Umbilical cord (tissue), 2 donors: Measurements from ENCODE around the gene MGAT5B. TPM values are rescaled to one million over a fixed set of nuclear protein-coding genes. Genes with fewer than 3 reads are reported as not detected.

ENCODE experiments used
- DNase-seq: peaks from one replicate; pipeline ENCODE4 v3.0.0-alpha.2; 2015; ENCODE audit warnings: low spot score
- total RNA-seq: library from RNA; depleted of rRNA; stranded (reverse); fragments of >200 nt; gene quantifications from one replicate; pipeline ENCODE4 v1.2.3, GENCODE V29; 2014; ENCODE audit warnings: low replicate concordance; ENCODE audit not compliant: insufficient read depth

Gene MGAT5B
- total RNA-seq, 1 donor from 2014 or later = not detected

DNA sequence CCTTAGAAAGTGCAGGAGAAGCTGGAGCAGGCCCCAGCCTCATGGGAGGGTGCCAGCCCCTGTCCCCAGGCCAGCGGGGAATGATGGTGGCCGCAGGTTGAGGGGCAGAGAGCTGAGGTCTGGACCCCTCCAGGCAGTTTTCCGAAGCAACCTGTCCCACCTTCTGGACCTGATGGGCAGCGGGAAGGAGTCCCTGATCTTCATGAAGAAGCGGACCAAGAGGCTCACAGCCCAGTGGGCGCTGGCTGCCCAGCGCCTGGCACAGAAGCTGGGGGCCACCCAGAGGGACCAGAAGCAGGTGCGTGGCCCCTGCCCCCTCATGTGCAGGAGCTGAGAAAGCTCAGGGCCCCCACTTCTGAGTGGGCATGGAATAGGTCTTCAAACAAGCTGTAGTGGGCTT, 36.8 kb downstream of the MGAT5B start:
- no peak for DNase-seq

GRCh38 chr17:76905836-76906235, 37.6 kb downstream of the MGAT5B start:
- no peak for DNase-seq

DNA sequence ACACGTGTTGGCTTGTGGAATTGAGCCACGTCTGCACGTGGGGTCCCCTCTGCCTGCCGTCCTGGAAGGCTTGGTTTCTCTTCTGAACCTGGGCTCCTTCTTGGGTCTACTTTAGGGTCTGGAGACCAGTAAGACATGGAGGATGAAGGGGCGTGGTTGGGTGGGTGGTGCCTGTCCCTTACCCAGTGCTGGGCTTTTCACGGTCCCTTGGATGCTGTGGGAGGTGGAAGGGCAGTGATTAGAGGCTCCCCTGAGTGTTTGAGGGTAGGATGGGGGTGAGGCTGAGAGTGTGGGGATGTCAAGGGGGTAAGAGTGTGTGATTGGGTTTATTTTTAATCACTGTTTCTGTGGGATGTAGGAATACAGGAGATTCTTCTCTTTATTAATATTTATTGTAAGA, 38.3 kb downstream of the MGAT5B start:
- DNase-seq = no peak

- no peak for DNase-seq
These were observed 39.1 kb downstream of the MGAT5B start for GRCh38 chr17:76907352-76907751.

DNA sequence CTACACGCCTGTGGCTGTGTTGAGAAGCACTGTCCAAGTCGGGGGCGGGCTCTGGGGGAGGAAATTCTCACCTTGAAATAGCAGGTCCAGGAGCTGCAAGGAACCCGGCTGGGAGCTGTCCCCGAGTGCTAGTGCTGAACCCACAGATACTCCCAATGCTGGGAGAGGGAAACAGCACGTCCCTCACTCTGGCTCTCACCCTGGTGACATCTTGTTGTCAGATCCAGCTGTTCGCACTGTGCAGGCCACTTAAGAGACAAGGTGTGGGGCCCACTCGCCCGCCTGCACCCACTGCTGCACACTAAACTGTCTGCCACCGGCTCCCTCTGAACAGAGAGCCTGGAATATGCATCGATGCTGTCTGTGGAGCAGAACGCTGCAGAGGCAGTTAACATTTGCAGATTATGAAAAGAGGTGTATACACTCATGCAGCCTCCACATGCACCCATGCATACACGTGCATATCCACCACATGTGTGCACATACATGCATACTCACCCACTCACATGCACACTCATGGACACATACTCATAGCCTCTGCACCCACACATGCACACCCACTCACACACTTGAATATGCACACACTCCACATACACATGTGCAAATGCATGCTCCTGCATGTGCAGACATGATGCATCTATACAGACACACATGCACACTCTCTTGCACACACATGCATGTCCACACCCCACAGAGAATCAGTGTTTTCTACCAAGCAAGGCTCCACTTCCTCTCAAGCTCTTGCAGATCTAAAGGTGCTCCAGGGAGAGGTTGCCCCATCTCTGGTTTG, 42.0 kb downstream of the MGAT5B start:
- peak; percentile 66 for DNase-seq

DNA sequence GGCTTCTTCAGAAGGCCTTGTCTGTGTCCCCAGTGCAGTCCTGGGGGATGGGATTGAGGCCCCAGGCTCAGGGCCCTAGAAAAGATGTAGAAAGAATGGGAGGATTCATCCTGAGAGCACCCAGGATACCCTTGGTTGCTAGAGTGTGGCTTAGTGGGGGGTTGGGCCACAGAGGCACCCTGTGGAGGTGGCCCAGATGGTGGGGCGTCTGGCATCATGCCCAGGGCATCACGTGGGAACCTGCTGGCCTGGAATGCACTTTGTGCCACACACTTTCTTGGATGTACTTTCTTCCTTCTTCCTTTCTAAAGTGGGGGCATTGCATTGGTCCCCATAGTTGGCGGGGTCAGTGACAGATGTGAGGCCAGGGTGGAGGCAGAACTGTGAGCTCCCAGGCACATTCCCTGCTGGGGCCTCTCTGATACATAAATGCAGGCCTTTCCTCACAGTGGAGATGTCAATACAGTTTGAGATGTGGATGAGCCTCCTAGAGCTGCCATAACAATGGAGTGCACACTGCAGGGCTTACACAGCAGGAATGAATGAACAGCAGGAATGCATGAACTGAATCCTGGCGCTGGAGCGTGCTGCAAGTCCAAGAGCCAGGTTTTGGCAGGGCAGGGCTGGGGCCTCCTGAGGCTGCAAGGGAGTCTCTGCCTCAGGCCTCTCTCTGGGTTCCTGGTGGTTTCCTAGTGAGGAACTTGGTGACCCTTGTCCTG, 43.3 kb downstream of the MGAT5B start:
- no peak for DNase-seq

- no peak for DNase-seq
These were observed 44.4 kb downstream of the MGAT5B start for GRCh38 chr17:76912421-76913164.

DNA sequence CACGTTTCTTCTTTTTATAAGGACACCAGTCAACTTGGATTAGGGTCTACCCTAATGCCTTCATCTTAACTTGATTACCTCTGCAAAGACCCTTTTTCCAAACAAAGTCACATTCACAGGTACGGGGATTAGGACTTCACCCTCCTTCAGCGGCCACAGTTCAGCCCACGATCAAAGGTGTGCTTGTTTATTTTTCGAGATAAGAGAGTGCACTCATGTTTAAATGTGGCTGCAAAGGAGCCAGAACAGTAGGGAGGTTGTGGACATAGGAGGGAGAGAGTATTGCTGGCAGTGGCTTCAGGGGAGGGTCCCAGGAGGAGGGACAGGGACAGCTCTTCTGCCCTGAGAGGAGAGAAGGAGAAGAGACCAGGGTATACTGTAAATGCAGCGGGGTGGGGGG, 46.7 kb downstream of the MGAT5B start:
- DNase-seq = no peak

GRCh38 chr17:76915840-76916510, 47.8 kb downstream of the MGAT5B start:
- no peak for DNase-seq

DNA sequence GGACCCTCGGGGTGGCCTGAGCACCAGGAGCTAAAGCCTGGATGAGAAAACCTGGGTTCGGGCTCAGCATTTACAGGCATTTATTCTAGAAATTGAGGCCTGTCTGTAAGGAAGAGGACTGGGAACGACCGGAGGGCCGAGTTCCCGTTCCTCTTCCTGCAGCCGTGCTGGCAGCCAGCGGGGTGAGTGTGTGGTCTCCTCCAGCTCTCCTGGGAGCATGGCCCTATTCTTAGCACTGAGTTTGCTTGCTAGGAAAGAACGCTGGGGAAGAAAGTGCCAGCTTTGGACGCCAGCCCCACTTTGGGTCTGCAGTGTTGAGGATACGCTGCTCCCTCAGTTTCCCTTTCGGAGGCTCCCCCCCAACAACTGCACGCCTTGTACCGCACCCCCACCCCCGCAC, 49.6 kb downstream of the MGAT5B start:
- DNase-seq = no peak

DNA sequence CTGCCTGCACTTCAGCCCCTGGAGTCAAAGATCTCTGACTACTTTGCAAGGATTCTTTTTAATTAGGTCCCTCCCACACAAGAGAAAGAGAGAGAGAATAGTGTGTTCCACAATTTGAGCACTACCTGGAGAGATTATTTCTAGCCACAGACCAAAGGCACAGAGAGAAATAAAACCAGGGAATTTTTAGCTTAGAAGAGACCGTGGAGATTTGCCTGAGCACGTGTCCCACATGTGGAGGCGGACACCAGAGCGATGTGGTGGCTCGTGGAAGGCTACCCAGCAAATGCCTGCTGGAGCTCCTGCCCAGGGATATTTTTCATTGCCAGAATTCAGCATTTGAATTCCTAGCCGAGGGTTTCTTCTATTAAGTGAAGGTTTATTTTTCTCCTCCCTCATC, 50.6 kb downstream of the MGAT5B start:
- DNase-seq = no peak

GRCh38 chr17:76920364-76921139, 52.3 kb downstream of the MGAT5B start:
- no peak for DNase-seq

DNA sequence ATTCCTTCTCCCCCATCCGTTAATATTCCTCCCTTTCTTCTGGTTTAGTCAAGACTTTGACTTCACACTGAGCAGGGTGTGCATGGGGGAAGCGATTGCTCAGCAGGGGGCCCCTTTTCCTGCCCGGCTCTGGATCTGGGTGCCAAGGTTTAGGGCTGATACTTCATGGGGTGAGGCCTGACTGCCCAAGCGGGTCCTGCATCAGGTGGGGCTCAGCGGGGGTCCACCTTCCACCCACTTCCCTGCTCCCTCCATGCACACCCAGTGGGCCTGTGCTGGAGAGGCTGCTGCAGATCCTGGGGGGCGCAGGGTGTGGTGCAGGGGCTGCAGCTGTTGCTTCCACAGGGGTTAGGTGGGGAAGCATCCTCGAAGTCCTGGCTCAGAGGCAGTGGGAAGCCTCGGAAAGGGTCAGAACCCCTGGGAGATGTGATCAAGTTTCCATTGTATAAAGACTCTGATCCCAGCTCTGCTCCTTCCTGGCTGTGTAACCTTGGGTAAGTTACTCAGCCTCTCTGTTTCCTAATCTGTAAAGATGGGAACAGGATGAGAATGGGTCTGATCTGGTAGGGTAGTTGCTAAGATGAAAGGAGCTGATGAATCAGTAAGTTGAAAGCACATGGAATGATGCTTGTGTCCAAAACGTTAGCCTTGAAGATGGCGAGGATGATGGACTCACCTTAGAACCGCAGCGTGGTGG, 53.3 kb downstream of the MGAT5B start:
- DNase-seq = no peak

- no peak for DNase-seq
These were observed 53.9 kb downstream of the MGAT5B start for GRCh38 chr17:76922084-76922483.

DNA sequence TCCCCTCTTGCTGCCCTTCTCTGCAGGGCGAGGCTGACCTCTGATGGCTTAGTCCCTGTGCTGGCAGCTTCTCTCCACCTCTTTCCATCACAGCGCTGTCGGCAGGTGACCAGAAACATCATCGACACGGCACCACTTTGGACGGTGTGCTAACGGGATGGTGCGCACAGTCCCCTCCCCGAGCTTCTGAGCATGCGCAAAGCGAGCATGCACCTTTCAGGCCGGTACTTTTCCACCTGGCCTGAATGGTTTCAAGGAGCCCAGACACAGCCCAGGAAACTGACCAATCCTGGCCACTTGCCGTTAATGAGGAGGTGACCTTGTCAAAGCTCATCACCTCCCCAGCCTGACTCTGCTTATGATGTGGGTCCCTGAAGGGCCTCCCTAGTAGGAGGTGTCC, 54.8 kb downstream of the MGAT5B start:
- no peak for DNase-seq

GRCh38 chr17:76923491-76923890, 55.3 kb downstream of the MGAT5B start:
- DNase-seq = no peak

DNA sequence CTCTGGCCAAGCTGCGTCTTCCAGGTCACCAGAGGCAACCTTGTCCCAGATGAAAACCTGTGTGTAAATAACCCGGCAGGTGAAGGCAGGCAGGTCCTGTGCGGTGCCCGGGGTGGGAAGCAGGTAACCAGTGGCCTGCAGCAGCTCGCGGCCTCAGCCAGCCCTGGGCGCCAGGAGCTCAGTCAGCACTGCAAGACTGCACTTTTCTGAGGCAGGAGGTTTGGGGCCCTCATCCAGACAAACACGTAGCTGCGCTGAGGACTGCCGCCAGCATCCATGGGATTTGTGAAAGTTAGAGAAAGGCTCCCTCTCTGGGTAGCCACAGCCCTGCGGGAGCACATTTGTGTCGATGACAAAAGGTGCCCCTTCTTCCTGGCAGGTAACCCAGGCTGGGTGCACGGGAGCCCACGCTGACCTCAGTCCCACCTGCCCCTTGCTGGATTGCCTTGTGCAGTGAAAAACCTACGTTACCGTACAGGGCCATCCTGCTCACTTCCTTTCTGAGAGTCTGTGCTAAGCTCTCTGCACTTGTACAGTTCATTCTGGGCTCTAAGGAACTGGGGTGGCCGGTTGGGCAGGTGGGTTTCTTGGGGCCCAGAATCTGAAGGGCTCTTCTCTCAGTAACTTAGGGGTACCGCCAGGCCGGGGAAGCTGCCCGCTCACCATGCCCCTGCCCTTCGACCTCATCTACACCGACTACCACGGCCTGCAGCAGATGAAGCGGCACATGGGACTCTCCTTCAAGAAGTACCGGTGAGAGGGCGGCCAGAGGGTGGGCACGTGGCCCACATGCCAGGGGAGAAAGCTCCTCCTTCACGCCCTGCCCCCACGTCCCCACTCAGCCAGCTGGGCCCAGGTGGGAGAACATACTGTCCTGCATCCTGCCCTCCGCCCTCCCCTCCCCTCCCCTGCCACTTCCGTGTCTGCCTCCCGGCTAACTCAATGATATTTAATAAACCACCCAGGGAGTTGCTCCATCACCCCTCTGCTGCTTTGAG, 56.4 kb downstream of the MGAT5B start:
- DNase-seq = no peak

- DNase-seq = peak; percentile 21
These were observed 57.3 kb downstream of the MGAT5B start for GRCh38 chr17:76925441-76925891.

- no peak for DNase-seq
These were observed 58.1 kb downstream of the MGAT5B start for GRCh38 chr17:76926237-76926866.
